ENCODE measurements around the gene RIN2.

DNA sequence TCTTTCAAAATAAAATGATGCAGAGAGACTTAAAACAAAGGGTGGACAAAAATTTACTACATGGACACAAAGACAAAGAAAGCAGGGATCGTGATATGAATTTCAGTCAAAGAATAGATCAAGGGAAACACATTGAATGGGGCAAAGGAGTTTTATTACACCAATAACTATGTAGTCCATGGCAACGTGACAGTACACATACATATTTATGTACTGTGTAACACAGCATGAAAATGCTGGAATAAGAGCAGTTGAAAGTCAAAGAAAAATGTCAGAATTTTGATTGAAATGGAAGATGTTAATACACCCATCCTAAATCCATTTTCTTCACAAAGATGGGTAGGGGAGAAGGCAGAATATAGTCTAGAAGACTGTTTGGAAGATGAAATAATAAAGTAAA is 9.4 kb upstream of the RIN2 start:
- no peak for TF ChIP-seq NFE2 (IDR thresholded peaks at IDR 0.05; ENCODE audit: low read depth)
- TF ChIP-seq, protein P1, sequence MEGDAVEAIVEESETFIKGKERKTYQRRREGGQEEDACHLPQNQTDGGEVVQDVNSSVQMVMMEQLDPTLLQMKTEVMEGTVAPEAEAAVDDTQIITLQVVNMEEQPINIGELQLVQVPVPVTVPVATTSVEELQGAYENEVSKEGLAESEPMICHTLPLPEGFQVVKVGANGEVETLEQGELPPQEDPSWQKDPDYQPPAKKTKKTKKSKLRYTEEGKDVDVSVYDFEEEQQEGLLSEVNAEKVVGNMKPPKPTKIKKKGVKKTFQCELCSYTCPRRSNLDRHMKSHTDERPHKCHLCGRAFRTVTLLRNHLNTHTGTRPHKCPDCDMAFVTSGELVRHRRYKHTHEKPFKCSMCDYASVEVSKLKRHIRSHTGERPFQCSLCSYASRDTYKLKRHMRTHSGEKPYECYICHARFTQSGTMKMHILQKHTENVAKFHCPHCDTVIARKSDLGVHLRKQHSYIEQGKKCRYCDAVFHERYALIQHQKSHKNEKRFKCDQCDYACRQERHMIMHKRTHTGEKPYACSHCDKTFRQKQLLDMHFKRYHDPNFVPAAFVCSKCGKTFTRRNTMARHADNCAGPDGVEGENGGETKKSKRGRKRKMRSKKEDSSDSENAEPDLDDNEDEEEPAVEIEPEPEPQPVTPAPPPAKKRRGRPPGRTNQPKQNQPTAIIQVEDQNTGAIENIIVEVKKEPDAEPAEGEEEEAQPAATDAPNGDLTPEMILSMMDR (IDR thresholded peaks at IDR 0.05 in 2 of 3, conservative IDR thresholded peaks at IDR 0.05 in 1 of 3; ENCODE audit: insufficient read depth in 2 of 3, low read depth in 1 of 3, low read length in 3 of 3), result no peak
- TF ChIP-seq, protein P2, sequence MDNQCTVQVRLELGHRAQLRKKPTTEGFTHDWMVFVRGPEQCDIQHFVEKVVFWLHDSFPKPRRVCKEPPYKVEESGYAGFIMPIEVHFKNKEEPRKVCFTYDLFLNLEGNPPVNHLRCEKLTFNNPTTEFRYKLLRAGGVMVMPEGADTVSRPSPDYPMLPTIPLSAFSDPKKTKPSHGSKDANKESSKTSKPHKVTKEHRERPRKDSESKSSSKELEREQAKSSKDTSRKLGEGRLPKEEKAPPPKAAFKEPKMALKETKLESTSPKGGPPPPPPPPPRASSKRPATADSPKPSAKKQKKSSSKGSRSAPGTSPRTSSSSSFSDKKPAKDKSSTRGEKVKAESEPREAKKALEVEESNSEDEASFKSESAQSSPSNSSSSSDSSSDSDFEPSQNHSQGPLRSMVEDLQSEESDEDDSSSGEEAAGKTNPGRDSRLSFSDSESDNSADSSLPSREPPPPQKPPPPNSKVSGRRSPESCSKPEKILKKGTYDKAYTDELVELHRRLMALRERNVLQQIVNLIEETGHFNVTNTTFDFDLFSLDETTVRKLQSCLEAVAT (IDR thresholded peaks at IDR 0.05), result no peak
- no peak for TF ChIP-seq RFX1 (IDR thresholded peaks at IDR 0.05)
- no peak for TF ChIP-seq EZH2 (IDR thresholded peaks at IDR 0.05; ENCODE audit: borderline replicate concordance, low read depth, low read length)
- no peak for TF ChIP-seq HOXB6 (CRISPR knock-in tag; IDR thresholded peaks at IDR 0.05; ENCODE audit: borderline replicate concordance)
- no peak for TF ChIP-seq YY1 (IDR thresholded peaks at IDR 0.05; ENCODE audit: borderline replicate concordance in 1 of 3, control insufficient read depth in 1 of 3, extremely low read depth in 1 of 3, insufficient read depth in 3 of 3, insufficient read length in 1 of 3, insufficient replicate concordance in 2 of 3, low read depth in 1 of 3, low read length in 2 of 3)
- no peak for TF ChIP-seq PHF21A (IDR thresholded peaks at IDR 0.05; ENCODE audit: borderline replicate concordance, low read depth)
- TF ChIP-seq EP300 (IDR thresholded peaks at IDR 0.05; ENCODE audit: low read length), result no peak
- no peak for TF ChIP-seq JUN (IDR thresholded peaks at IDR 0.05; ENCODE audit: borderline replicate concordance, low read depth, low read length)
- TF ChIP-seq JUN (CRISPR knock-in tag; IDR thresholded peaks at IDR 0.05; ENCODE audit: borderline replicate concordance), result no peak
- no peak for TF ChIP-seq SETDB1 (IDR thresholded peaks at IDR 0.05; ENCODE audit: low read length)
- TF ChIP-seq ZNF274 (IDR thresholded peaks at IDR 0.05; ENCODE audit: borderline replicate concordance, low read depth, low read length), result no peak
